Activated CD8-positive, alpha-beta memory T cell treated with anti-CD3 and anti-CD28 coated beads, Interleukin-2, amount 50 U/mL, for 4 hours (primary cell): ENCODE measurements around the gene DNASE1L3.
"Not testable (repeated sequence)": the region's sequence is repeated elsewhere in the genome, so short reads cannot be mapped to it uniquely, and the experiment has no call there.

ENCODE experiments used
- DNase-seq: peaks from one replicate; pipeline ENCODE4 v3.0.0-alpha.2; 2020

Gene DNASE1L3

GRCh38 chr3:58235970-58236369 lies 25.2 kb upstream of the DNASE1L3 start:
- DNase-seq: no peak

- DNase-seq: no peak
Observed at GRCh38 chr3:58234516-58234931, 23.8 kb upstream of the DNASE1L3 start.

DNA sequence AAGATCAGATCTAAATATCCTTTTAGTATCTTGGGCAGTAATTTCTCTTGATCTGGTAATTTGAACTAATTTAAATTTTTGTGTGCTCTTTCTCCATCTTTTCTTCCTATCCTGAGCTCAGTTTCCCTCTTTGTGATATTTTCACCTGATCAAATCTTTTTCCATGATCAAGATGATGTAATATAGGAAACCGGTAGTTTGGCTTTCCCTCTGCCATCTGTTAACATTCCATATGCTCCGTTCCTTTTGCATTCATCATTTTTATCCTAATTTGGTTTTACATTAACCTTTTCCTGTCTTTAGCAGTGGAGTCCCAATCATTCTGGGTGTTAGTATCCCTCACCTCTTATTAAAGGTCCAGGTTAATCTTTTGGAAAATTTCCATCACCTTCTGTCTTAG lies 20.9 kb upstream of the DNASE1L3 start:
- DNase-seq: no peak

- no peak for DNase-seq
Observed at GRCh38 chr3:58230876-58231552, 20.2 kb upstream of the DNASE1L3 start.

DNA sequence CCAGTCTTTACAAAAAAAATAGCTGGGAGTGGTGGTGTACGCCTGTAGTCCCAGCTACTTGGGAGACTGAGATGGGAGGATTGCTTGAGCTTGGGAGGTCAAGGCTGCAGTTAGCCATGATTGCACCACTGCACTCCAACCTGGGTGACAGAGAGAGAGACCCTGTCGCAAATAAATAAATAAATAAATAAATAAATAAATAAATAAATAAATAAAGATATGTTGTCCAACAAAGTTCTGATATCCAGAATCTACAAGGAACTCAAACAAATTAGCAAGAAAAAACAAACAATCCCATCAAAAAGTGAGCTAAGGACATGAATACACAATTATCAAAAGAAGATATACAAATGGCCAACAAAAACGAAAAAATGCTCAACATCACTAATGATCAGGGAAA lies 17.2 kb upstream of the DNASE1L3 start:
- DNase-seq: not testable (repeated sequence)

GRCh38 chr3:58223855-58224254 lies 13.1 kb upstream of the DNASE1L3 start:
- no peak for DNase-seq

DNA sequence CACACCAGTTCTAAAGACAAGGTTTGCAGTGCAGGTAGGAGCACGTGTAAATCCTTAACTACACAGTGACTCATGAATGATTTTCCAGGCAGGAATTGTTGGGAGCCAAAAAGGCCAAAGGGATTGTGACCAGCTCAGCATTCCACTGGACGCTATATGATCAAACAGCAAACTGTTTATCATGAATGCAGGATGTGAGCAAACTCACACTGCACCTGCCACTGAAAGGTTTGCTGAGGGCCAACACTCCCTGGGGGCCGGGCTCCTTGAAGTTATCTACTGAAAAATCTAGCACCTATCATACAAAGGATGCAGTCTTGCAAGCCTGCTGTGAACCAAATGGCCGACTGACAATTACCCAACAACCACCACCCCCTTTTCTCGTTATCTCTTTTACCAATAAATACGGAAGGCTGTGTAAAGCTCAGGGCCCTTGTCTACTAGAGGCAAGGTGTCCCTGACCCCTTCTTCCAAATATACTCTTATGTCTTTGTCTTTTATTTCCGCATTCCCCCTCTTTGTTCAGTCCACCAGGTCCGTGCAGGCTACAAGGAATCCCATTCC lies 11.5 kb upstream of the DNASE1L3 start:
- no peak for DNase-seq

- no peak for DNase-seq
Observed at GRCh38 chr3:58218904-58219303, 8.1 kb upstream of the DNASE1L3 start.

DNA sequence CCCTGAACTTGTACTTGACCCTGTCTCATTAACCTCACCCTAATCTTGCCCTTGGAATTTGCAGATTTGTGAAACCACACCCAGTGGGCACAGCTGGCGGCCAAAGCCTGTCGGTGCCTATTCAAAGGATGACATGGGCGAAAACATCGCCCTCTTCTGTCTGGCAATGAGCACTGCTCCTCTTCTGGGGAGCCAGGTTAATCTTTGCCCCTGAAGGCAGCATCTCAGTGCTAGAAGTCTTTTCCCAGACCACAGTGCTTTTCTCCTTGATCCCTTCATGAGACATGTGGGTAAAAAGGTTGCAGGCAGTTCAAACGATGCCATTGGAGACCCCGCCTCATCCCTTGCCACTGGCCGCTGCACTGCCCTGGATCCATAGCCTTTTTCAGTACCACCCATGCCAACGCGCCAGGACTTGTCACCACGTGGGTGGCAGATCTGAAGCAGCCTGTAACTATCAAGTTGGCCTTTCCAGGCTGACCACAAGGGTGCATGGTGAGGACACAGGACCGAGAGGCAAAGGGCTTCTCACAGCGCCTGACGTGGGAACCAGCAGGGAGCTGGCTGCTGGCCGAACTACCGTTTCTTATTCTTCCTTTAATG lies 6.5 kb upstream of the DNASE1L3 start:
- peak; percentile 55 for DNase-seq

GRCh38 chr3:58216496-58217195 lies 5.9 kb upstream of the DNASE1L3 start:
- no peak for DNase-seq

DNA sequence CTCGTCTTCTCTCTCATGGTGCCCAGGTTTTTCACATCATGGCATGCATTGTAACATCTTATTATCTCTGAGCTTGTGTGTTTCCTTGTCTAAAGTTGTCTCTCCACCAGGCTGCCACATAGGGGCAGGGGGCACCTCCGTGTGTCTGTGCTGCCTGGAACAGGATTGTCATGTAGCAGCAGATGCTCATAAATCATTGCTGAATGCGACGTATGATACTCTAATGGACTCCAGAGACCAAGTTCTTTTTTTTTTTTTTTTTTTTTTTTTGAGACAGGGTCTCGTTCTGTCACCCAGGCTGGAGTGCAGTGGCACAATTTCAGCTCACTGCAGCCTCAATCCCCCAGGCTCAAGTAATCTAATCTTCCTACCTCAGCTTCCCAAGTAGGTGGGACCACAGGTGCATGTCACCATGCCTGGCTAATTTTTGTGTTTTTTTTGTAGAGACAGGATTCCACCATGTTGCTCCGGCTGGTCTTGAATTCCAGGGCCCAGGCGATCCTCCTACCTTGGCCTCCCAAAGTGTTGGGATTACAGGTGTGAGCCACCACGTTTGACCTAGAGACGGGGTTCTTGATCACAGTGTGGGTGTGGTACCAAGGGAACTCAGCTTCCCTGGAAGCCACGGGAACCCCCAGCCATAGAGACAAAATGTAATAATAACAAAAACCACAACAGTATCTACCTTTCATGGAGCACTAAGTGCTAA lies 4.7 kb upstream of the DNASE1L3 start:
- no peak for DNase-seq

DNA sequence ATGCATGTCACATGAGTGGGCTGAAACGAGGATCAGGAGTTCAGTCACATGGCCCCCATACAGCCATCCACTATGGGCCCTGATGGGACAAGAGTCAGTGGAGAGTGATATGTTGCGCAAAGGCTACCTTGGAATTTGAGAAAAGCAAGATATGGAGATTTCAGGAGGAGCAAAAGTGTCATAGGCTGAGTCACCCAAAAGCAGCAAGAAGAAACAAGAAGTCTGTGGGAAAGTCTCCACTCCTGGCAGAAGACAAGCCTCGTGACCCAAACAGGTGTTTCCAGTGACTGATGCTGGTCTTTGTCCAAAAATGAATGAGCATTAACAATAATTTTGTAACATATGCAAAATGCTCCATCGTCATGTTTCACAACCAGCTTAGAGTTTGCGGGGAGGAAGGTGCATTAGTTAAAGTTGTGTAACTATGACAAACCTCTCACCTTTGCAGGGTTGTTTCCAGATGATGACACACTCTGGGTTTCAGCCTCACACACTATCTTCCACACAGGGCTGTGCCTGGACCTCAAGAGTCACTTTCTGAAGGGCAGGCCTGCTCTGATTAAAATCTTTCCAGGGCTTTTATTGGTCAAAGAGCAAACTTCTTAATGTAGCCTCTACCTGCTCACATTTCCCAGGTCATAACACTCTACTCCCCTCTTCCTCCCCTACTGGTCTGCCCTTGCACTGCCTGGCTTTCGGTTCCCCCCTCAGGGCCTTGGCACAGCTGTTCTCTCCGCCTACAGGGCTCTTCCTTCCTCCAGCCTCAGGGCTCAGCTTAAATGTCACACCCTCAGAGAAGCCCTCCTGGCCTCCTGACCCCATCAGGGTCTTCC lies 3.9 kb upstream of the DNASE1L3 start:
- no peak for DNase-seq

- DNase-seq: no peak
Observed at GRCh38 chr3:58209933-58210332, 839 bp downstream of the DNASE1L3 start.

DNA sequence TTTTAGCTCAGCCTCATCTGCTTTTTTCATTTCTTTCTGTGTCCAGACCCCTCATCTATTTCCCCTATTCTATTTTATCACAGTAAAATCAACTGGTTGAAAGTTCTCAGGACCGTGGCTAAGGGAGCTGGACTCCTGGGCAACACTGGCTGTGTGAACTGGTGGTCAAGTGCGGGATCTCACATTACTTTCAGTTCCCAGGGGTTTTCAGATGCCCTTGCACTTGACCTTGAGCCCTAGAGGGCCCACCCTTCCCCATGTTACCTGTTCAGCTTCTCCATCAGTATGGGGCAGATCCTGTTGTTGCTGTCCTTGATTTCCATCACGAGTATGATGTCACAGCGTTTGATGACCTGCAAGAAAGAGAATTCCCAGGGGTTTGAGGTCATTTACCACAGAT lies 2.8 kb downstream of the DNASE1L3 start:
- DNase-seq: no peak

DNA sequence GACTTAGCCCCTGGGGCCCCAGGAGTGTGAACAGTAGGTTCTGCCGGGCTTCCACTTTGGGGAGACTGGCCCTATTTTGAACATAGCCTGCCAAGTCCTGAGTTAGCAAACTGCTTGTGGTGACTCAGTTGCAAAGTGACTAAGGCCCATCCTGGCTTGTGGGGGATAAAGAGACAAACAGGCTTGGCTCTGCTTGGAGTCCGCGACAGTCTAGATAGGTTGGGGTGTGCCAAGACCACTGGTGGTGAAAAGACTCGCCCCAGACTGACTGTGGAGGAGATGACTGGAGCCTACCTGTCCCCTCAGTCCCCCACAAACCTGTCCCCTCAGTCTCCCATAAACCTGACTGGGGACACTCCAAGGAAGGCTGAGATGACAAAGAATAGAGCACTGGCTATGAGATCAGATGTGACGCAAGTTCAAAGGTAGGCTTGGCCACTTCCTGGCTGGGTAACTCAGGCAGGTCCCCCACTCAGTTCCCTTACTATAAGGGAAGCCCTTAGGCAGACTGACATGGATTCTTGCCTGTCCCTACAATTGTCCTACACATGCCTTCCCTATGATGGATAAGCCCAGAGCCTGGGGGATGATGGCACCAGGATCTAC lies 4.3 kb downstream of the DNASE1L3 start:
- DNase-seq: no peak

- no peak for DNase-seq
Observed at GRCh38 chr3:58205981-58206380, 4.8 kb downstream of the DNASE1L3 start.

GRCh38 chr3:58204720-58205119 lies 6.1 kb downstream of the DNASE1L3 start:
- DNase-seq: no peak

DNA sequence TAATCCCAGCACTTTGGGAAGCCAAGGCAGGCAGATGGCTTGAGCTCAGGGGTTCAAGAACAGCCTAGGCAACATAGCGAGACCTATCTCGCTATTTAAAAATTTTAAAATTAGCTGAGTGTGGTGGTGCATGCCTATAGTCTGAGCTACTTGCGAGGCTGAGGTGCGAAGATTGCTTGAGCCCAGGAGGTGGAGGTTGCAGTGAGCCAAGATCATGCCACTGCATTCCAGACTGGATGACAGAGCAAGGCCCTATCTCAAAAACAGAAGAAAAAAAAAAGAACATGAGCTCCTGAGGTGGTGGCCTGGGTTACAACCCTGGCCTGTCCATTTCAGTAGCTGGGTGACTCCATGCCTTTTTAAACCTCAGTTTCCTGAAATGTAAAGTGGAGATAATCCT lies 7.2 kb downstream of the DNASE1L3 start:
- no peak for DNase-seq

DNA sequence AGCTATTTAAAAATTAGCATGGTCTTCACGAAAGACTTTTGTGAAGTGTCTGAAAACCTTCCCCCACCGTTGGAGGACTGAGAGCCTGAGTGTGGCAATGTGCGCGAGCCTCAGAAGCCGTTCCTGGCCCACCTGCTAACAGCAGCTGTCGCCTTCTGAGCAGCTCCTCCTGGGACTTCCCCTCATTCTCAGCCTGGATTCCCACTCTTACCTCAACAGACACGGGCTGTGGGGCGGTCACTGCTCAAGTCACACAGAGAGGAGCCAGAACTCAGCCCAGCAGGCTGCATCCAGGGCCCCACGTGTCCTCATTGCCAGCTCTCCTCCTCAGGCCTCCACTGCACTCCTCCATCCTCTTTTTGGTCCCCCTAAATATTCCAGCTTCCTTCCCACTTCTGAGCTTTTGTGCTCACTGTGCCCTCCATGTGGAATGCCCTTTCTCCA lies 7.8 kb downstream of the DNASE1L3 start:
- no peak for DNase-seq

DNA sequence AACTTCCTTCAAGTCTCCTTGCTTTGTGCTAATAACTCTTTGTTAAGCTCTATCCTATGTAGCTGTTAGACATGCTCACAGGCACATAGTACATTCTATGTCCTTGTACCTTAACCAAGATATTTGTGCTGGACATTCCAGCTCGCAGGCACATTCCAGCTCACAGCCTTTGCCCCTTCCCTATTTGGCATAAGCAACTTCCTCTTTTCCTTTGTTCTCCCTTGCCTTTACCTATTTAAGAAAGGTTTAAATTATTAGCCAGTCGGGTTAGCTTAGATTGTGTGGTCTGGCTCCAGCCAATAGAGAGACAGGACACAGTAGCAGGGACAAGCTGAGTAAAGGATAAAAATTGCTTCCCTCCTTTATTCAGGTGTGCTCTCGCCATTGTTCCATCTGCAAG lies 9.3 kb downstream of the DNASE1L3 start:
- DNase-seq: not testable (repeated sequence)

DNA sequence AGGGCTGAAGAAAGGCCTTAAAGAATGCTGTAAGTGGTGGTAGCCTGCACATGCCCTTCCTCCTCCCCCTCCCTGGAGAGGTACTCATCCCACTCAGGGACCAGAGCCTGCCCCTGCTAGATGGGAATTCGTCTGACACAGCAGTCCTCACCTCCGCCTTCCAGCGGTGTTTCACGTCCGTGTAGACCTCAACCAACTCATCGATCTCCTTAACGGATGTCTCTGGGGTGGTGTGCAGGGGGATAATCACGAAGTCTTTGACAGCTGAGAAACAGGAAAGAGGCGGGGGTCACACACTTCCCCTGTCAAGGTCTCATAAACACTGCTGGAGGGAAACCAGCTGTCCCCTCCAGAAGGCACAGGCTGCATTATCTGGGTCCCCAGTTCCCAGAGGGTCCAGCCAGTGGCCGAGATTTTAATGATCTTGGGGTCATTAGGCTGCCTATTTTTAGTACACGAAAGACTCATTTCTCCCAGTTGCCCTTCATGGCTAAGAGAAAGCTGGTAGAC lies 9.9 kb downstream of the DNASE1L3 start:
- no peak for DNase-seq
